ENCODE results near the gene PCID2. TPM values are rescaled to one million over a fixed set of nuclear protein-coding genes. Genes with fewer than 3 reads are reported as not detected.
"Not testable (repeated sequence)": the region's sequence is repeated elsewhere in the genome, so short reads cannot be mapped to it uniquely, and the experiment has no call there.

The PCID2 gene
- total RNA-seq, 4 donors from 2014 or later = 24.9 to 42.1 (median 36.8) TPM

DNA sequence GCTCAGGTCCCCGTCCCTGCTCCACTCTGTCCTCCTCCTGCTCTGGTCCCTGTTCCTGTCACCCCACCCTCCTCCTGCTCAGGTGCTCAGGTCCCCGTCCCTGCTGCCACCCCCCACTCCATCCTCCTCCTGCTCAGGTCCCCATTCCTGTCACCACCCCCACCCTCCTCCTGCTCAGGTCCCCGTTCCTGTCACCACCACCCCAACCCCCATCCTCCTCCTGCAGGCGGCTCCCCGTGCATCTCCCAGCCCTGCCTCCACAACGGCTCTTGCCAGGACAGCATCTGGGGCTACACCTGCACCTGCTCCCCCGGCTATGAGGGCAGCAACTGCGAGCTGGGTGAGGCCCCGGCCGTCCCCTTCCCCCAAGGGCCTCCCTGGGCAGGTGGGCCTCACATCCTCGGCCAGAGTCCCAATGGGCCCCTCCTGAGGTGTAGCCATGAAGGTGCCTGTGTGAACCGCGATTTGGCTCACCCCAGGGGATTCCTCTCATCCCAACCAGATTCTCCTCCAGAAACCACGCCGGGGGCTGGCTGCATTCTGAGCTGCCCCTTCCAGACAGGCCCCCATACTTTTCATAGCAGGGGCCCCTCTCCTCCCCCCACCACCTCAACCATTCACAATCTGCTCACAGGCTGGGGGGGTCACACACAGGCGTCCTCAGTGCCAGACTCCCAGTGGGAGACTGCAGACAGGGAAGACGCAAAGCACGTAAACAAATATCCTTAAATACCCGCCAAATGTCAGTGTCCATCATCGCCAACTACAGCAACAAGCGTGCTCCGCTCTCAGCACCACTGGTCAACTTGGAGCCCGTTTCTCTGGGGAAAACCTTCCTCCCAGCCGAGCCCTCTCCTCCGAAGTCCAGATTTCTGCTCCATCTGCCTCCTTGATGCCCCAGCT is 45.4 kb downstream of the PCID2 start:
- H3K4me1 ChIP-seq = no peaks in the 10 kb centered on the region

DNA sequence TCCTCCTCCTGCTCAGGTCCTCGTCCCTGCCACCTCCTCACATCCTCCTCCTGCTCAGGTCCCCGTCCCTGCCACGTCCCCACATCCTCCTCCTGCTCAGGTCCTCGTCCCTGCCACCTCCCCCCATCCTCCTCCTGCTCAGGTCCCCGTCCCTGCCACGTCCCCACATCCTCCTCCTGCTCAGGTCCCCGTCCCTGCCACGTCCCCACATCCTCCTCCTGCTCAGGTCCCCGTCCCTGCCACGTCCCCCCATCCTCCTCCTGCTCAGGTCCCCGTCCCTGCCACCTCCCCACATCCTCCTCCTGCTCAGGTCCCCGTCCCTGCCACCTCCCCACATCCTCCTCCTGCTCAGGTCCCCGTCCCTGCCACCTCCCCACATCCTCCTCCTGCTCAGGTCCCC is 46.5 kb downstream of the PCID2 start:
- H3K27me3 ChIP-seq, H3K36me3 ChIP-seq, H3K4me3 ChIP-seq, H3K27ac ChIP-seq, DNase-seq, H3K9me3 ChIP-seq, H3K4me1 ChIP-seq: not testable (repeated sequence)

More for the DNA sequence above, 45.4 kb downstream of the PCID2 start:
- TF ChIP-seq, protein P1, sequence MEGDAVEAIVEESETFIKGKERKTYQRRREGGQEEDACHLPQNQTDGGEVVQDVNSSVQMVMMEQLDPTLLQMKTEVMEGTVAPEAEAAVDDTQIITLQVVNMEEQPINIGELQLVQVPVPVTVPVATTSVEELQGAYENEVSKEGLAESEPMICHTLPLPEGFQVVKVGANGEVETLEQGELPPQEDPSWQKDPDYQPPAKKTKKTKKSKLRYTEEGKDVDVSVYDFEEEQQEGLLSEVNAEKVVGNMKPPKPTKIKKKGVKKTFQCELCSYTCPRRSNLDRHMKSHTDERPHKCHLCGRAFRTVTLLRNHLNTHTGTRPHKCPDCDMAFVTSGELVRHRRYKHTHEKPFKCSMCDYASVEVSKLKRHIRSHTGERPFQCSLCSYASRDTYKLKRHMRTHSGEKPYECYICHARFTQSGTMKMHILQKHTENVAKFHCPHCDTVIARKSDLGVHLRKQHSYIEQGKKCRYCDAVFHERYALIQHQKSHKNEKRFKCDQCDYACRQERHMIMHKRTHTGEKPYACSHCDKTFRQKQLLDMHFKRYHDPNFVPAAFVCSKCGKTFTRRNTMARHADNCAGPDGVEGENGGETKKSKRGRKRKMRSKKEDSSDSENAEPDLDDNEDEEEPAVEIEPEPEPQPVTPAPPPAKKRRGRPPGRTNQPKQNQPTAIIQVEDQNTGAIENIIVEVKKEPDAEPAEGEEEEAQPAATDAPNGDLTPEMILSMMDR (IDR thresholded peaks at IDR 0.05) = no peak
- TF ChIP-seq POLR2A (IDR thresholded peaks at IDR 0.05) = no peak
- Histone ChIP-seq H3K27ac (no peak overlapping the region), H3K27me3 (peaks cover 0 to 4% of the 10 kb centered on the region in 2 donors), H3K9me3 (no peaks in the 10 kb centered on the region), H3K4me3 (no peak overlapping the region), H3K36me3 (no peaks in the 10 kb centered on the region)
- DNase-seq = no peak

DNA sequence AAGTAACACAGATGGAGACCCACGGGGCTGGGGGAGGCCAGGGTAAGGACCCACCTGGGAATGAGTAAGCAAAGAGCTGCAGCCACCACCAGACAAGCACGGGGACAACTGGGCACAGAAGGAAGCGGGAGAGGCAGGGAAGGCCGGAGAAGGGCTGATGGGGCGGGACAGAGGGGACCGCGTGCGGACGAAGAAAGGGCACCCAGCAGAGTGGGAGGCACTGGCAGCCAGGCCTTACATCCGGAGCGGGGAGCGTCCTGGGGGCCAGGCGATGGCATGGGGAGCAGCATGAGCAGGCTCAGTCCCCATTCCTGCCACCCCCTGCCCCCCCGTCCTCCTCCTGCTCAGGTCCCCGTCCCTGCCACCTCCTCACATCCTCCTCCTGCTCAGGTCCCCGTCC is 47.0 kb downstream of the PCID2 start:
- no peak overlapping the region for H3K4me3 ChIP-seq
- no peaks in the 10 kb centered on the region for H3K9me3 ChIP-seq
- H3K36me3 ChIP-seq = no peaks in the 10 kb centered on the region
- H3K4me1 ChIP-seq = no peaks in the 10 kb centered on the region
- H3K27ac ChIP-seq = no peak overlapping the region
- DNase-seq = no peak
- TF ChIP-seq, protein P1 (IDR thresholded peaks at IDR 0.05) = no peak
- no peak for TF ChIP-seq POLR2A (IDR thresholded peaks at IDR 0.05)
- H3K27me3 ChIP-seq = peaks cover 0 to 4% of the 10 kb centered on the region in 2 donors

DNA sequence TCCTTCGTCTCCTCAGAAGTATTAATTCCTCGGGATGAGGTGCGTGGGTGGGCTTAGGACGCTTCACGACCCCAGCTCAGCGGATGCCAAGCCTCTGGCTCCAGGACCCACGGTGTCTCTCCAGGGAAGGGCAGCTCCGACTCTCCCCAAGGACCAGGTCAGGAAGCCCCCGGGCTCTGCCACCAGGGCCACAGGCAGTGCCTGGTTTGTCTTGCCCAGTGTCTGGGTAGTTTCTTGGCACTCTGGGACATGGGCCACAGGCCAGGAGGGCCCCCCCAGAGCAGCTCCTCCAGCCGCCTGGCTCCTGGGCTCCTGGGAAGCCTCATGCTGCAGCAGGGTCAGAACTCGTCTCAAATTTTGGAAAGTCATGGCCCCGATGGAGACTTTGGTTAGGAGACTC is 47.5 kb downstream of the PCID2 start:
- TF ChIP-seq POLR2A (IDR thresholded peaks at IDR 0.05) = no peak
- TF ChIP-seq, protein P1 (IDR thresholded peaks at IDR 0.05) = no peak
- no peak overlapping the region for H3K27ac ChIP-seq
- H3K27me3 ChIP-seq = peaks cover 0 to 4% of the 10 kb centered on the region in 2 donors
- no peaks in the 10 kb centered on the region for H3K4me1 ChIP-seq
- DNase-seq = no peak
- no peak overlapping the region for H3K4me3 ChIP-seq
- no peaks in the 10 kb centered on the region for H3K9me3 ChIP-seq
- no peaks in the 10 kb centered on the region for H3K36me3 ChIP-seq

DNA sequence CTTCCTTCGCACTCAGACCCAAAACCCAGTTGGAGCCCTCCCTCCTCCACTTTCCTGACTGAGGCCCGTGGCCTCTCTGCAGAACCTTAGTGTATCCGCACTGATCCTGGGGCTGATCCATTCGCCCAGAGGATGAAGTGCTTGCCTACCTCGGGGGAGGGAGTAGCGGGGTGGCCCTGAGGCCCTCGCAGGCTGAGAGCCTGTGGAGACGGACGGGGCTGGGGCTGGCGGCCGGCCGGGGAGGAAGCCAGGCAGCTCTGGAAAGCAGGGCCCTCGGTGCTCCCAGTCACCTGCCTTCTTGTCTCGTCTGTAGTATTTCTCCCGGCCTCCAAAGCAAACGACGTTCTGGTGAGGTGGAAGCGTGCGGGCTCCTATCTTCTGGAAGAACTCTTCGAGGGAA is 48.8 kb downstream of the PCID2 start:
- no peak overlapping the region for H3K27ac ChIP-seq
- H3K36me3 ChIP-seq = no peaks in the 10 kb centered on the region
- H3K4me1 ChIP-seq = no peaks in the 10 kb centered on the region
- peaks cover 0 to 4% of the 10 kb centered on the region in 2 donors for H3K27me3 ChIP-seq
- TF ChIP-seq POLR2A (IDR thresholded peaks at IDR 0.05) = no peak
- TF ChIP-seq, protein P1 (IDR thresholded peaks at IDR 0.05) = no peak
- DNase-seq = no peak
- no peak overlapping the region for H3K4me3 ChIP-seq
- H3K9me3 ChIP-seq = no peaks in the 10 kb centered on the region

DNA sequence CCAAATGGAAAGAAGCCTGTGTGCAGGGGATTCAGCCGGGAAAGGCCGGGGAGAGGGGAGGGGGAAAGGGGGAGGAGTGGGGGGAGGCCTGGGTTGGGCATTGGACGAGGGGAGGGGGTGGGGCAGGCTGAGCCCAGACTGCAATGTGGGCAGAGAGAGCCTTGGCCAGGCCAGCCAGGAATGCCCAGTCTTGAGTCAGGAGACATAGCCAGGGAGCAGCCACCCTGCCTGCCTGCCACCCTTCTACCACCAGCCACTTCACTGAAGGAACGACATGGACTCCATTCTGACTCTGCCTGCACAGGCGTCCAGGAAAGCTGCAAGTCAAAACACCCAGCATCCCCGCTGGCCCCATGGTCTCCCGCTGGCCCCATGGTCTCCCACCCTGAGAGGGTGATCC is 49.5 kb downstream of the PCID2 start:
- TF ChIP-seq, protein P1 (IDR thresholded peaks at IDR 0.05) = no peak
- TF ChIP-seq POLR2A (IDR thresholded peaks at IDR 0.05) = no peak
- H3K27ac ChIP-seq = no peak overlapping the region
- no peaks in the 10 kb centered on the region for H3K36me3 ChIP-seq
- no peaks in the 10 kb centered on the region for H3K9me3 ChIP-seq
- no peak overlapping the region for H3K4me3 ChIP-seq
- H3K27me3 ChIP-seq = peaks cover 0 to 4% of the 10 kb centered on the region in 2 donors
- DNase-seq = no peak
- no peaks in the 10 kb centered on the region for H3K4me1 ChIP-seq

Data from Peyer's patch (tissue), 4 donors.